DMS53 (cell line): ENCODE data around the gene MTHFSD.

Experiments used
- DNase-seq: peaks from one replicate; lab custom pipeline; 2025; lab: John Stamatoyannopoulos, UW

The MTHFSD gene

DNA sequence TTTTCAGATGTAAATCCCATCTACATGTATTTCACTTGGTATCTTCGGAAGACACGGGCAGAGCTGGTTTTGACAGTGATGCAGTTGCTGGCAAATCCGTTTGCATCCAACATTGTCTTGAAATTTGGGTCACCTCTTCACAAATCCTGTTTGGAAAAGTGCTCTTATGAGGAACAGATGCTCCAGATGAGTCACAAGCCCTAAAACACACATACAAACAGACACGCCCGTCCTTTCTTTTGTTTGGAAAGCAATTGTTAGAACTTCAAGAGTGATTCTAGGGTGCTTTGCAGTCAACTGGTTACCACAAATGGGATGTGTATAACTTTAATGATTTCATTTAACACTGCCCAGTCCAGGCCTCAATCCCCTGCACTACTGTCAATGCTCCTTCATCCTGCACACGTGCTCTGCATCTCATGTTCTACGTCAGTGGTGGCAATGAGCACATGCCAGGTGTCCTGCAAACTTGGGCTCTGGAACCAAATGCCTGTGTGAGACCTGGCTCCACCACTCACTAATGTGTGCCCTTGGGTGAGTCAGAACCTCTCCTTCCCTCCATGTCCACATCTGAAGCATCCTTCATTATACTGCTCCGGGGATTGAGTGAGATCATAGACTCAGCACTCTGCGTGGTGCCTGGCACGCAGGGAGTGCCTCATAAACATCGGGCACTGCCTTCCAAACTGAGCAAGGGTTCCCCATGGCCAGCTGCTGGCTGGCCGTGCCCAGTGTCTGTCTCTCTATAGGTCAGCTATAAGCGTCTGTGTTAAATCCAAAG lies 64.0 kb downstream of the MTHFSD start:
- DNase-seq, result peak; percentile 28

DNA sequence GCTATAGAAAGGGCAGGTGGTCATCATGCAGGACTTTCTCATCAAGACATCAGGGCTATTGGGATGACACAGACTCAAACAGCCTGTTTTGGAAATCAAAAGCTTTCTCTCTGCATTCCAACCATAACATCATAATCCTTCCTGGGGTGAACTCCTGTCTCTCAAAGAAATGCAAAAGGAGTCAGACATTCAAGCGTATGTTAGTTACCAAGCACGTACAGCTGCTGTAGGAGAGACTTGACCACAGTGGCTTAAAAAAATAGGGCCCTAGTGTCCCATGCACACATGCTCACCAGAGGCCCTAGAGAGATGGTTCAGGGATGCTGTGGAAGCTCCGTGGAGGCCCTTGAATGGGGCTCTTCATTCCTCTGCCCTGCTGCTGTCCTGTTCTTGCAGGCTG lies 69.3 kb downstream of the MTHFSD start:
- DNase-seq, result no peak

DNA sequence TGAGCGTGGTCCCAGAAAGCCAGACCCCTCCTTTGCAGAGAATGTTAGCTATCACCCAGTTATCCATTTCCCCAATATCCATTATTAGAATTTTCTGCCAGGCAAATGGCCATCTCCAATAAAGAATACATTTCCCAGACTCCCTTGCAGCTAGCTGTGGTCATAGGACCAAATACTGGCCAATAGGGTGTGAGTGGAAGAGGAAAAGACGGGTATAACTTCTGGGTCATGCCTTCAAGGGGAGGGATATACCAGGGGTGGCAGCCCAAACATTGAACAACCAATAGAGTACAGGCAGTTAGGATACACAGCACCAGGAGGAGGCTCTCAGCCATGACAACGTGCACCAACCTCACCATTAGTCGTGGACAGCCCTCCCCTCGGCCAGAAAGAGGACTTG lies 70.8 kb downstream of the MTHFSD start:
- no peak for DNase-seq

DNA sequence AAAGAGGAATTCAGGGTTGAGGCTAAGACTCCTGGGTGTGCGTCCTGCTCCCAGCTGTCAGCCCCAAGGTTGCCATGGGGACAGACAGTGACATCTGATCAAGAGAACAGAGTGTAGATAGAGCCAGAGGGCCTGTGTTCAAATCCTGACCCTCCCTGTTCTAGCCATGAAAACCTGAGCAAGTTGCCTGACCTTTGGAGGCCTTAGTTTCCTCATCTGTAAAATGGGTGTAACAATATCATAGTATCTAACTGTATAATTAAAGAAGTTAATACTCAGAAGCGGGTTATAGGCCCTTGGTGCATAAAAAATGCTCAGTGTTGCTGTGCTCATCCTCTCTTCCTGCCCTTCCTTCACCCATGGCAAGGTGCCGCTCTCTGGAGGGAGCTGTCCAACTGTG lies 73.4 kb downstream of the MTHFSD start:
- no peak for DNase-seq

DNA sequence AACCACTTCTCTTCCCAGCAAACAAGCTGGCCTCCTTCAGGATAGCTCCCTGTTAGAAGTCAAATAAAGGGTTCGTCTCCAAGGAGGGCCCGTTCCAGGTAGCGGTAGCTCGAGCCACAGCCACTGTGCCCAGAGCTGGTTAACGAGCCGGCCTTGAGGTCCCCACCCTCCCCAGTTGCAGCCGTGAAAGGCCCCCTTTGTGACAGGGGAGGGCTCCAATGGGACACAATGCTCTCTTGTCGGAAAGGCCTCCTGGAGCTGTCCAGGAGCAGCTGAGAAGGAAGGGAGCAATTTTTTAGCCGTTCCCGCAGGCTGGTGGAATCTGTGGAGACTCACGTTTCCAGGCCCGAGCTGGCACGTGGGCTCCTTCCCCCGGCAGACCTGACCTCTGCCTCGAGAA lies 74.6 kb downstream of the MTHFSD start:
- DNase-seq, result no peak
